ENCODE data around the gene CEACAM21.
A peak's percentile ranks its signal among the peaks of the same experiment; 100 is the strongest.

Gene CEACAM21

DNA sequence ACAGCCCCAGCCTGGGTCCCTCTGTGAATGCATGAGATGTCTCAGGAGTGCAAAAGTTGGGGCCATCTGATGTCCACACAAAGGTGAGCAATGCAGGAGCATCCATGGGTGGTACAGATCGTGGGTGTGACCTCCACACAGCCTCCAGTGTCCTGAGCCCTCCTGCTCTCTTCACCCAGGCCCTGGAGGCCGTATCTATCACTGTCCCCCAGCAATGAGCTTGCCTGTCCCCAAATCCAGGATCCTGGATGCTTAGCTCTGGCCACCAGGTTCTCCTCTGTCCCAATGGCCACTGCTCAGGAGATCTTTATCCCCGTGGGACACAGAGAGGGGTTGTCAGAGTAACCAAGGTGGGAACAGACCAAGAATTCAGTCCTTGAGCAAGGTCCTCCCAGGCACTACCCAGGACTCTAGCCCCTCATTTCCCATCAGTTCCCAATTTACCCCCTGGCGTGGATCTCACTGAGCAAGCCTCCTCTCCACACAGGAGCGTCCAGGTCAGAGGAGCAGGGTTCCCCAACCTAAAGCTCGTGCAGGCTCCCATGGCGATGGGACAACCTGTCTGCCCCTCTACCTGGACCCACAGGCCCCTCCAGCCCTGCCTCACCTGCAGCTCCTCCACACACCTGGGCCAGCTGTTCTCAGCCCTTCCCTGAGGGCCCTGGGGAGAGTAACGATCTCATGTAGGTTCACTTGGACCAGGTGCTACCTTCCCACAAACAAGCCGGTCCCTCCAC lies 11.3 kb downstream of the CEACAM21 start:
- DNase-seq (ENCODE audit: low spot score), result no peak

DNA sequence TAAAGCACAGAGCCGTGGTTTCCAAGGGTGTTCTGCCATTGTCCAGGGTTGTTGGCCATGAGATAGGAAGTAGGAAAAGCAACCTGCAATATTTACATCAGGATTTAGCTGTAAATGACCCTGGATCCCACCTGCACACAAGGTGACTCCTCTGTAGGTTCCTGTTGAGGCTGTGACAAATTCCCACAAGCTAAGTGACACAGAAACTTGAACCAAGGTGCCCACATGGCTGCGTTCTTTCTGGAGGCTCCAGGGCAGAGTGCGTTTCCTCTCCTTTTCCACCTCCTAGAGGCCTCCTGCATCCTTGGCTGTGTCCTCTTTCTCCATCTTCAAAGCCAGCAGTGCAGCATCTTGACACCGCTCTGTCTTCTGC lies 11.9 kb downstream of the CEACAM21 start:
- no peak for DNase-seq (ENCODE audit: low spot score)

DNA sequence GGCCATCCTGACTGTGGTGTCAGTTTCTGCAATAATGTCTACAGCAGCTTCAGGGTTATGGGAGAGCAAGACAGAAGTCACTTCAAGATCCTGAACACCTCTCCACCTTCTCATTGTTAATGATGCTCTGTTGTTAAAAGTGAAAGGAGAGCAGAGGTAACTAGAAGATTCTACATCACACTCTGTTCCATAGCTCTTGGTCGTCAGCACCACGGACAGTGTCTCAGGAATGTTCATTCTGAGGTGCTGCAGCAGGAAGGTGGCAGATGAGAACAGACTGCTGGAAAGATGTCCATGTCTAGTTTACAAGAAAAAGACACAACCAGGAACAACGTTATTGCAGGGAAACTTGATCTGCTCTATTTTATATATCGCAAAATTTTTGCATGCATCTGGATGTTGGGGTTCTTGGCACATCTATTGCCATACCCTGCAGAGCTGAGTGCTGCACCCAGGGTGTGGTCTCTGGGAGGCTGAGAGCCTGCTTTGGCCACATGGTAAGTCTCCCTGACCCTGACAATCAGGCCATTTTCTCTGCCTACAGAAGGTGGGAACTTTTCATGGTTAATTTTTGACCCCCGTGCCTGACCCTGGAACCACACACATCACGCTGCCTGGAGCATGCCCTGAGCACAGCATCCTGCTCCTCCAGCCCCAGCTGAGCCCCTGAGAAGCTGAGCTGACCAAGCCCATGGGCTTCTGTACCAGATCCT lies 12.7 kb downstream of the CEACAM21 start:
- DNase-seq (ENCODE audit: low spot score), result peak; percentile 49

DNA sequence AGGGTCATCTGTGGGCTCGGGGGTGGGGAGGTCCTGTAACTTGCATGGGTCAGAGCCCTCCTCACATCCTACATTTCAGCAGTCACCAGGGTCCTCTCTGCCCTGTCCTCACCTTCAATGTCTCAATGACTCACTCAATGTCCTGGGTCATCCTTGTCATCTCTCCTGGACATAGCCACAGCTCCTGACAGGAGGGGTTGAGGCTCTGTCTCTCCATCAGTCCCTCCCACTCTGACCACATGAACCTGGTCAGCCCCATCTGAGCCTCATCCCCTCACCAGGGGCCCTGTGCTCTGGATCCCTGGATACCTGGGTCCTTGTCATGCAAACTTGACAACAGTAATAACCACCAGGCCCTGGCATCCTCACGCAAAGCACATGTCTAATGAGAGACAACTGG lies 13.4 kb downstream of the CEACAM21 start:
- no peak for DNase-seq (ENCODE audit: low spot score)

DNA sequence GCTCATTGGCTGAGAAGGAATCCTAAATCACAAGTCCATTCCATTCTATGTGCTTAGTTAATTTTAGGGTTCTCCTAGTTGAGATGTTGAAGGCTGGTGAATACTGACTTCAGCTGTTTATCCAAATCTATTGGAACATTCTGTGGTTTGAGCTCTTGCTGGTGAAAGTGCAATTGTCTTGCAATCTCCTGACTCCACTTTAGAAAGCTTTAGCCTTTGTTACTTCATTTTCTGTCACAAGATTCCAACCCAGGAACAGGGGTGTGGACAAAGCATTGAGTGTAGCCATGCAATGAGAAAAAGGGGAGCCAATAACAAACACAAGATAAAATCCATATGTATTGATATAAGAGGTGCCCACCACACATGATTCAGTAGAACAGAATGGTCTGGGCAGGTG lies 15.0 kb downstream of the CEACAM21 start:
- no peak for DNase-seq (ENCODE audit: low spot score)

DNA sequence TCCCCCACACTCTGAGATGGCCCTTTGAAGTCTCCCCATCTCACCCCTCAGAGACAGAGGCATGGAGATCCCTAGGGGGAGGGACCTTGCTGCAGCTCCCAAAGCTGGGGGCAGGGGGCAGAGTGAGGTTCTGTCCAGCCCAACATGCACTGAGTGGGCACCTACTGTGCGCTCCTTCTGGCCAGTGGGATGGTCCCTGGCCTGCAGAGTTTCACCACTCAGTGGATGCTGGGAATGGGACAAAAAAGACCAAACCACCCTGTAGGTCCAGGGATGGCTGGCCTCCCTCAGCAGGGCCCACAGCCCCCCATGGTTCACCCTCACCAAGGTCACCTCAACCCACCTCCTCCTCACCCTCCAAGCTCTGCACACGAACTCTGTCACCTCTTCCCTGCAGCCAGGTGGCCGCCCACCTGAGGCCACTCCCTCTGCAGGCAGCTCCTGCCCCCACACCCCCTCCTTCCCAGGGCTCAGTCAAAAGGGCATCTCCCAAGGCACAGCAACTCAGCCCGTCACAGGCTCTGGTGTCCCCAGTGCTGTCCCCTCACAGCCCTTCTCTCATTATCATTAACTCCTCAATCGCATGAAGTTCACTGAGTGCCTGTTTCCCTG lies 16.1 kb downstream of the CEACAM21 start:
- DNase-seq (ENCODE audit: low spot score), result no peak

DNA sequence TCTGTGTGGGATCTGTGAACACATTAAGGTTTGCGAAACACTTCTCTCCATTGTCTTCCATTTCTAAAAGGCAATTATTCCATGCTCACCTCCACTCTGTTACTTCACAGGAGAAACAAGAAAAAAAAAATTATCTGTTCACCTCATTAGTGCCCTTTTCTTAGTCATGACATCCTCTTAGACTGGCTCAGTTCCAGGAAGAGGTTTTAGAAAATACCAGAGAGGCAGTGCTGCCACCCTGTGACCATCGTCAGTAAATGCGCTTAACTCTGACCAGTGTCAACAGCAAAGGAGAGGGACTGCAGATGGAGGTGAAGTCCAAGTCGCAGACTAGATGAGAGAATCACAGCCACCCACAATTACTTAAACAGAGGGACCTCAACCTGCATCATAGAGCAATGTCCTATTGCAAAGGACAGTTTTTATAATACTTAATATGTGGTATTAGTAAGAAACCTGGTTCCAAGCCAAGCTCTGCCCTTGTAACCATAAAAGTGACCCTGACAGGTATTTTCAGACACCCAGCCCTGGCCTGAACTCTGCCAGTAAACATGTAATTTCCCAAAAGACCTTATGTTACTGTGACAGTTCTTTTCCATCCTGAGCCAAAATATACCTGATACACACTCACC lies 19.4 kb downstream of the CEACAM21 start:
- DNase-seq (ENCODE audit: low spot score), result peak; percentile 71

DNA sequence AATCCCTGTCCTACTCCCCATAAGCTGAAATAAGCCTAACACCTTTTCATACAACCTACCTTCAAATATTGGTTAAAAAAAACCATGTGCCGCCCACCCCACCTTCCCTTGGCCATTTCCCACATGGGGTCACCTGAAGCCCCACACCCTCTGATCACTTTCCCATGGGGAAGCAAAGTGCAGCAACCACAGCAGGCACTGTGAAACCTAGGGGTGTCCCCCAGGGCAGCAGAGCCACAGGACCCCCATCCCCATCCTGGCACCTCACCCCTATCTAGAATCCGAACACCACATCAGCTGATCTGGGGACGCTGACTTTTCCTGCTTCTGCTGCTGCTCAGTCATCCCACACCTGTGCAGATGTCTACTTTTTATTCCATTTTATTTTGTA lies 19.9 kb downstream of the CEACAM21 start:
- DNase-seq (ENCODE audit: low spot score), result no peak

DNA sequence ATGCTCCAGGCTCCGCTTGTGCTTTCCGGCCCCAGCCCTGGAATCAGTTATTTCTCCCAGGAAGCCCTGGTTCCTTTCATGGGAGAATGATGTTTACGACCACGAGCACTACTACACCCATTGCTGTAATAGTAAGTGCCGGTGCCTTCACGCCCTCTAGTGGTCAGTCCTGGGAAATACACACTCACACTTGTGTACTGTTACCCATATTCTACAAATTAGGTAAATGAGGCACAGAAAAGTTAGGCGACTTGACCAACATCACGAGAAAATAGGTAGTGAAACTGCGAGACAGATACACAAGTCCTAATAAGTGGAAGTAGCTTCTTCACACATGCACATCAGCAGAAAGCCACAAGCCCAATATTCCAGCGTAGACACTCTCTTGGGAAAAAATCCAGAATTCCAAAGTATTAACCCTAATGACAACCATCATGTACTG lies 21.7 kb downstream of the CEACAM21 start:
- DNase-seq (ENCODE audit: low spot score), result peak; percentile 77

DNA sequence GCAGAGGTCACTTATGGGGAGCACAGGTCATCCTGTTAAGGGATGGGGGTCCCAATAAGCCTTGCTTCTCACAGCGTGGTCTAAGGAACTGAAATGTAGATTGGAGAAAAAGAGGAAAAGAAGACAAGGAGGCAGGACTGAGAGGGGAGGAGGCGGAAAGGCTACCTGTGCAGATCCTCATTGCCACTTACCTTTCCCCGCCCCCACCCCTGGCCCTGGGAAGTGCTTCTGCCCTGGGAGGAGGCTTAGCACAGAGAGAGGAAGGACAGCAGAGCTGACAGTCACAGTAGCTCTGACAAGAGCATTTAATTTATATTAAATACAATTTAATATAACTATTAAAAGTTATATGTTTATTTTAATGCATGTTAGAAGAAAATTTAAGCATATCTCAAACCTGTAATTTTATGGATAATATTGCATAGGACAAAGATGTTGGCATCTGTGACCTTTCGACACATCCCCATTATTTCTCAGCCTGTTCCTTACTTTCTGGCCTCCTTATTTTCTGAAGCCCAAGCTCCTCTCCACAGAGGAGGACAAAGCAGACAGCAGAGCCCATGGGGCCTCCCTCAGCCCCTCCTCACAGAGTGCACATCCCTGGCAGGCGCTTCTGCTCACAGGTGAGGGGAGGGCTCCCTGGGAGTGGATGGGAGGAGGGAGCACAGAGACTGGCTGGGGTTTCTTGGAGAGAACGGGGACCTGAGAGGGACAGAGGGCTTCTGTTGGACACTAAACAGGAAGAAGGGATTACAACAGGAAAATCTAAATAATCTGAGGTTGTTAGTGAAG lies 23.4 kb downstream of the CEACAM21 start:
- no peak for DNase-seq (ENCODE audit: low spot score)

DNA sequence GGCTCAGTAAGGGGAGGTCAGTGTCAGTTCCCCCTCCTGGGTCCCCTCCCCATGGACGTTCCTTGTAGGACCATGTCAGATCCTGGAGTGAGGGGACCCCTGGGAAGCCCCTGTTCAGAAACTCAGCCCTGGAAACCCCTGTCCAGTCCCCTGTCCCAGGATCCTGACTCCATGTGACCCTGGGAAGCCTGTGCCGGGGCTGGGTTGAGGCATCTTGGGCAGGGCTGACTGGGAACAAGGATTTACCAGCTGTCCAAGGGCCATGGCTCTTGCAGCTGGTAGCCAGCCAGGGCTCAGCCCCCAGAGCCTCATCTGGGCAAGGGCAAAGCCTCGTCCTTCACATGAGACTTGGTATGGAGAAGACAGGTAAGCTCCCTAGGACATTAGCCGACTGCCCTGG lies 25.8 kb downstream of the CEACAM21 start:
- DNase-seq (ENCODE audit: low spot score), result no peak

DNA sequence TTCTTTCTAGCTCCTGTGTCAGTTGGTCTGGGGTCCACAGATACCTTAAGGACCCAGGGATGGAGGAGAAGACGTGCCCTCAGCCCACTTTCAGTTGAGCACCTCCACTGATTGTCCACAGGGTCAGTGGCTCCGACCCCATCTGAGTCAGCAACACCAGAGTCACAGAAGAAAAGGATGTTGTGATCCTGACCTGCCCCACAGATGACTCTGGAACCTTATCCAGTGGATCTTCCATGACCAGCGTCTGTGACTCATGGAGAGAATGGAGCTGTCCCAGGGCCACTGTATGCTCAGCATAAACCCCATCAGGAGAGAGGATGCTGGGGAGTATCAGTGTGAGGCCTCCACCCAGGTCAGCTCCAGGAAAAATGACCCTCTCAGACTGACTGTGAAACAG lies 28.9 kb downstream of the CEACAM21 start:
- no peak for DNase-seq (ENCODE audit: low spot score)

DNA sequence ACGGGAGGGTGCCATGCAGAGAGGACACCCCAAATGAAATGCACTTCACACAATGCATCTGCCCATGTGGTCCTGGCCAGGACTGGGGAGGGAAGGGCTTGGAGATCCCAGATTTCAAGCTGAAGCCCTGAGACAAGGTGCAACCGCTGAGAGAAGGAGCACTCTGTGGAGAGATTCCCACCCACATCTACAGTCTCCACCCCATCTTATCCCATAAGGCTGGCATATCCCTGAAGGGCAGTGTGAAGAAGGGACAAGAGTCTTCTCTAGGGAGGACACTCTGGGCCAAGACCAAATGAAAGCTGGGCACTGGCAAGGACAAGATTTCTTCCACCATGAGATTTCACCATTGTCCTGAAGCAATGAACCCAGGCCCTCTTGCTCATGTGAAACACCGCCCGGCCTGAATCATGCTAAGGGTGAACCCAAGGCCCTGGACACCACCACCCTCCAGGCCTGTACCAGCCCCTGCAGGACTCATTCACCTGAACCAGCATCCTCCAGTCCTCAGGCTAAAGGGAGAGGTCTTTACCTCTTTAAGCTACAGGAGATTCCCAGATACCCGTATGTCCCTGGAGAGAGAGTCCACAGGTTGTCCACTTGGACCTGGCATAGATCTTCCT lies 30.4 kb downstream of the CEACAM21 start:
- no peak for DNase-seq (ENCODE audit: low spot score)

DNA sequence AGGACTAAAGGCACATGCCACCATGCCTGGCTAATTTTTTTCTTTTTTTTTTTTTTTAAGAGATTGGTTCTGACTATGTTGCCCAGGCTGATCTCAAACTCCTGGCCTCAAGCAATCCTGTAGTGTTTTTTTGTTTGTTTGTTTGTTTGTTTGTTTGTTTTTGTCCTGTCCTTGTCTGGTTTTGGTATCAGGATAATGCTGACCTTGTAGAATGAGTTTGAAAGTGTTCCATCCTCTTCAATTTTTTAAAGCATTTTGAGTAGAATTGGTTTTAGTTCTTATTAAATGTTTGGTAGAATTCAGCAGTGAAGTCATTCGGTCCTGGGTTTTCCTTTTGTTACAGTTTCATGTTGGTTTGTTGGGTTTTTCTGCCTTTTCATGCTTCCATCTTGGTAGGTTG lies 31.7 kb downstream of the CEACAM21 start:
- no peak for DNase-seq (ENCODE audit: low spot score)

DNA sequence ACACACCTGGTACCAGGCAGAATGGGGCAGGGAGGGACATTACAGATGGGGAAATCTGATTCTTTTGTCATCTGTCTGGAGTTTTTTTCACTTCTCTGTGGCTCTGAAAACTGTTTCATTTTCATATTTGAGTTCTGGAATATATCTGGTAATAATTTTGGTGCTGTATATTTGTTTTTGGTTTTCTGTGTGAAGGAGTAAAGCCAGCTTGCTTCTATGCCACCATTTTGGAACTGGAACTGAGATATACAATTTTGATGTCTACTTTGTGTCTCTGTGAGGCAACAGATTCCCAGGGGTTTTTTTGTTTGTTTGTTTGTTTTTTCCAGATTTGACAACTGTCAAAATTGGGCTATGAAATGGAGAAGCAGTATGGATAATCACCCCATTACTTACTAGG lies 34.8 kb downstream of the CEACAM21 start:
- no peak for DNase-seq (ENCODE audit: low spot score)

DNA sequence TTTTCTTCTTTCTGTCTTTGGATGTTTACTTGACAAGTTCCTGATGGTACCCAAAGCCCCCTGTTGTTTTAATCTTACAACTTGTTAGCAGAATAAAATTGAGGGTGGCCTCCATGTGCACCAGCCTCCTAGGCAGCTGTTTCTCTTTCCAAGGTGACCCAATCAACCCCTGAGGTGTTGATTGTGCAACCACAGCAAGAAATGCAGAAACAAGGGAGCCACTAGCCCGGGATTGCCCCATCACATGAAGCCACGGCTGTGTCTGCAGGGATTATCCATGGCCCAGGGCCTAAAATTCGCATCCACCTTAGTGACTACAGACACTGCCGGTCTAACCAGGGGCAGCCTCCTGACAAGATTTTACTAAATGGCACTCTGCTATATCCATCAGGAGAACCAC lies 36.5 kb downstream of the CEACAM21 start:
- no peak for DNase-seq (ENCODE audit: low spot score)

DNA sequence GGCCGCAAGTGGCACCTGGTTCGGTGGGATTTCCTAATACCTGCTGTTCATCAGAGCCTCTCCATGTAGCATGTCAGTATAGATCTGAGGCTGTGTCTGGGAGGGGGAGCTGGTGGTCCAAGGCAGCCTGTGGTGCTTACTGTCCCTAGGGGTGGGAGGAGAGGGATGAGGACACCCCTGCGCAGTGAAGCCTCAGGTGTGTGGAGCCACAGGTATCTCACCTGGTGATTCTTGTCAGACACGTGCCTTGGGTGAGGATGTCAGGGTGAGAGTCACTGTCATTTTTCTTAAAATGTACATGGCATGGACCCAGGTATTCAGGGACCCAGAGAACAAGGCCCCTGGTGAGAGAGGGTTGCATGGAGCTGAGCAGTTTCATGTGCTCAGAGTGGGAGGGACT lies 39.2 kb downstream of the CEACAM21 start:
- DNase-seq (ENCODE audit: low spot score), result no peak

DNA sequence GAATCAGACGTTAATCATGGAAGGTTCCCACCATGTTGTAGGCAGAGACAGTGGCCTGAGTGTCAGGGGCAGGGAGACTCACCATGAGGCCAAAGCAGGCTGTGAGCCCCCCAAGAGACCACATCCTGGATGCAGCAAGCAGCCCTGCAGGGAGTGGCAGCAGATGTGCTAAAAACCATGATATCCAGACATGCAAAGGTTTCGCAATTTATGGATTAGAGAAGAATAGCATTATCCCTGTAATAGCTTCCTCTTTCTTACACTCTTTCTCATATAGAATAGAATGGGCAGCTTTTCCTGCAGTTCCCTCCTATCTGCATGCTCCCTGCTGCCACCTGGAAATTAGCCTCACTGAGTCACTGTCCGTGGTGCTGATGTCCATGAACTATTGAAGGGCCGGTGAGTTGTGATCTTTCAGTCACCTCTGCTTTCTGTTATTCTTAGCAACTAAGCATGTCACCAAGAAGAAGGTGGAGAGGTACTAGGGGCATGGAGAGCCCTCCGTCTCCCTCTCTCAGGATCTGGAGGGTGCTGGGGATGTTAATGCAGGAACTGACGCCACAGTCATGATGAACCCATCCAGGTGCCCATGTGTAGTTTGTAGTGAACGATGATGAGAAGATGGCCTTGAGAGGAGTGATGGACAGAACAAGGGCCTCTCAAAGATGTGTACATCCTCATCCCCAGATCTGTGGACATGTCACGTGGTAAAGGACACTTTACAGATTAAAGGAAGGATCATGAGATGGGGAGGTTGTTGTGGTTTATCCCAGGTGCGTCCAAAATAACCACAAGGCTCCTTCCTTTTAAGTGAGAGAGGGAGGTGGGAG lies 41.0 kb downstream of the CEACAM21 start:
- DNase-seq (ENCODE audit: low spot score), result peak; percentile 21

DNA sequence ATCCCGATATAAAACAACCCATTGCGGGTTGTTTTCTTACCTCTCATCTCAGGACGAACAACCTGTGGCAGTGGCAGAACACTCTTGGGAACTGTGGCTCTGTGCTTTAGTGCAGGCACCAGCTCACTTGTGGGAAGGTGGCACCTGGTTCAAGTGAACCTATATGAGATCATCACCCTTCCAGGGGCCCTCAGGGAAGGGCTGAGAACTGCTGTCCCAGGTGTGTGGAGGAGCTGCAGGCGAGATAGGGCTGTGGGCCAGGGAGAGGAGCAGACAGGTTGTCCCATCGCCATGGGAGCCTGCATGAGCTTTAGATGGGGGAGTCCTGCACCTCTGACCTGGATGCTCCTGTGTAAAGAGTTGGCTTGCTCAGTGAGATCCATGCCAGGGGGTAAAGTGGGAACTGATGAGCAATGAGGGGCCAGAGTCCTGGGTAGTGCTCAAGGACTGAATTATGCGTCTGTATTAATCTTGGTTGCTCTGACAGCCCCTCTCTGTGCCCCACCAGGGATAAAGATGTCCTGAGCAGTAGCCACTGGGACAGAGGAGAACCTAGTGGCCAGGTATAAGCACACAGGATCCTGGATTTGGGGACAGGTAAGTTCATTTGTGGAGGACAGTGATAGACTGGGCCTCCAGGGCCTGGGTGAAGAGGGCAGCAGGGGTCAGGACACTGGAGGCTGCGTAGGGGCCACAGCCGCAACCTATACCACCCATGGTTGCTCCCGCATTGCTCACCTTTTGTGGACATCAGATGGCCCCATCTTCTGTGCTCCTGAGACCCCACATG lies 42.2 kb downstream of the CEACAM21 start:
- no peak for DNase-seq (ENCODE audit: low spot score)

DNA sequence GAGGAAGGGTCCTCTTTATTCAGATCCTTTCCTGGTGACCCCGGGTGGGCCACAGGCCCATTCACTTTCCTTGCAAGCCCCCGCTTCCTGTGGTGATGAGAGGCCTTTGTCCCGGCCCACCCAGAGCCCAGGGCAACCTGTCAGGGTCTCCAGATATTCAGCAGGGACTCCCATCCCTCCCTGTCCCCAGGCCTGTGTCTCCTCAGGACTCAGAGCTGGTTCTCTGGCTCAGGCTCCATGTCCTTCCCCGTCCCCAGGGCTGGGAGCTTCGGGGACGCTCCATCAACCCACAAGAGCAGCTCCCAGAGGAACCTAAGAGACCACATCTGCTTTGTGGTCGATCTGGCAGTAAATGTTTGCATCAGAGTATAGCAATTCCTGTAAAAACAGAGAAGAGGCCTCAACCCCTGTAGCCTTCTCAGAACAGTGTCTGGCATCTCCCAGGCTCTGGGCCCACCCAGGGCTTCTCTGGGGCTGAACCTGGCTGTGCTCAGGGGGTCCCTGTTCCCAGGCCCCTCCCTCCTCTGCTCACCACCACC lies 43.1 kb downstream of the CEACAM21 start:
- no peak for DNase-seq (ENCODE audit: low spot score)
